Endometrium (tissue), 2 donors: ENCODE measurements around the gene HORMAD1.
"Not testable (repeated sequence)": the region's sequence is repeated elsewhere in the genome, so short reads cannot be mapped to it uniquely, and the experiment has no call there.

ENCODE experiments used
- FAIRE-seq: peaks from 2 replicates; lab custom pipeline; 2012; peaks lifted over from hg19 to GRCh38; lab: Jason Lieb, UNC
- donor health status: control.
- donor health status: control.

HORMAD1 gene

GRCh38 chr1:150696995-150697927 lies 23.4 kb downstream of the HORMAD1 start, which contains the start of gene GOLPH3L:
GOLPH3L (minus strand) TSS chr1:150697154; CDS start chr1:150694838, 2,316 bp downstream.
- FAIRE-seq: peak; percentile 99

DNA sequence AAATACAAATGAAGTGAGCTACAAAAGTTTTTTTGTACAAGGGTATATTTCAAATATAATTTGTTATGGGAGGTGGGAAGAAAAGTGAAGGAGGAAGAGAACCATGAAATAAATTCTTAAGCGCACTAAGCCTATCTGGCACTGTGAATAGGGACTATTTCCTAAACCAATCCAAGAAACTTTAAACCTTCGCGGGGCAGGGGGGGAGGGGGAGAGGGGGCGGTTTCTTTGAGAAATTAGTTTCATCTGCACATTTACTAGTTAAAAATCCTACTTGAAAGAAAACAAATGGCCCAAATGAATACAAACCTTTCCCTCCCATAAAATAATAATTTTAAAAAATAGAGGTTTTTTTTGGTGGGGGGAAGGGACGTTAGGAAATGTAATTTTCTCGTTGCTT lies 24.1 kb downstream of the HORMAD1 start:
- no peak for FAIRE-seq

- no peak for FAIRE-seq
Observed at GRCh38 chr1:150696162-150696561, 24.5 kb downstream of the HORMAD1 start.

- FAIRE-seq: no peak
Observed at GRCh38 chr1:150695561-150695960, 25.1 kb downstream of the HORMAD1 start.

DNA sequence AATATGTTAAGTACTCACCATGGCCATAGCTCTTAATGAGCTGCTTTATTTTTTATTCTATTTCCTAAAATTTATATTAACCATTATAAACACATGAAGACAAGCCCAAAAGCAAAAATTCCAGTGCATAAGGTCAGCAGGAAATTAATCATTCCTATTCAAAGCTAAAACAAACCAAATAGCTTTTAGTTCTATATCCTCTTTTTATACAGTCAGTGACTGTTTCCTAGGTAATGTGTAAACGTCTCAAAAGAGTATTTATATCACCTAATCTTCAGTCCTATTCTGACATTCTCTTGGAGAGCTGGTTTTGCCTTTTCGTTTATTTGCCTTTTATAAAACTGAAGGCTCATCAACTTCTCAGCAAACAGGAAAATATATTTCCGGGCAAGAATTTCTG lies 28.0 kb downstream of the HORMAD1 start:
- no peak for FAIRE-seq

DNA sequence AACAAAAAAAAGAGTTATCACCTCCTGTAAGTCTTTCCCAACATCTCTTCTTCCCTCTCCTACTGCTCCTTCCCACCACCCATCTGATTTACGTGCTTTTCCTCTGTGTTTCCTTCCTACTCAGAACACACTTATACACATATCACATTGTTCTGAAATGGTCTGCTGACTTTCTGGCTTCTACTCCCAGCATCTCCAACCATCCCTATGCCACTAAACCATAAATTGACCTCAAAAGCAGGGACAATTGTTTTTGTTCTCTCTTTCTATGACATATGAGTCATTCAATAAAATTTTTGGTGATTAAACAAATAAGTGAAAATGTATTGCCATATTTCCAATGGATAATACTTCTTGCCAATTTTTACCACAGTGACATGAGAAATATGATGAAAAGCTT lies 31.9 kb downstream of the HORMAD1 start:
- no peak for FAIRE-seq

DNA sequence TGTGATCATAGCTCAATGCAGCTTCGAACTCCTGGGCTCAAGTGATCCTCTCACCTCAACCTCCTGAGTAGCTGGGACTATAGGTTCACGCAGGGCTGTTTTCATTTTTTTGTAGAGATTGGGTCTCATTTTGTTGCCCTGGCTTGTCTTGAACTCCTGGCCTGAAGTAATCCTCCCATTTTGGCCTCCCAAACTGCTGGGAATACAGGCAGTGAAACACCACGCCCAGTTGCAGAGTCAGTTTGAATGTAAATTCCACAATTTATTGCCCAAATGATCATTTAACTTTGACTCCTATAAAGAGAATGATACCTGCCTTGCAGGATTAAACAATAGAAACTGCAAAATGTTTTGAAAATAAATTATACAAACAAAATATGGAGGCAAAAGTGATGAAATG lies 34.4 kb downstream of the HORMAD1 start:
- no peak for FAIRE-seq

DNA sequence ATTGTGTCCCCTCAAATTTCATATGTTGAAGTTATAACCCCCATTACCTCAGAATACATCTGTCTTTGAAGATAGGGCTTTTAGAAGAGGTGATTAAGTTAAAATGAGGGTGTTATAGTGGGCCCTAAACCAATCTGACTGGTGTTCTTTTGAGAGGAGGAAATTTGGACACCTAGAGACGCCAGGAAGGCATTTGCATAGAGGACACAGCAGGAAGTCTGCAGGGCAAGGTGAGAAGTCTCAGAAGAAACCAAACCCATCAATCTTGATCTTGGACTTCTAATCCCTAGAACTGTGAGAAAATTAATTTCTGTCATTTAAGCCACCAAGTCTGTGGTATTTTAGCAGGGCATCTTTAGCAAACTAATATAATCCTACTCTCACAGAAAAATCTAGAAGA lies 36.8 kb downstream of the HORMAD1 start:
- no peak for FAIRE-seq

DNA sequence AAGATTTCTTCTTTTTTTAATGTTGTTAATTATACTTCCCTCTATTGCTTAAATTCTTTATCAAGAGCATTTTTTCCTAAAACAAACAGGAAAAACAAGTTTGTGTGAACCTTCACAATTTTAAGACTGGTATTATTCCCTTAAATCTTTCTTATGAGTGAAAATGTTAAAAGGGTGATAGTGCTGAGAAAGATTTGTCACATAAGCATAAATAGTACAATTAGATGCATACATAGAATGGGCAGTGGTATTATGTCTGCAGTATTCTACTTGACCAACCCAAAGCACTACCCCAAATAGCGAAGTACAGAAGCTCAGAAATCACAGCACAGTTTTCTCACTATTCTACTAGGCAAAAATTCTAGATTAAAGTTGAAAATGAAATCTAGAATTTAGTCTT lies 41.7 kb downstream of the HORMAD1 start:
- no peak for FAIRE-seq

- no peak for FAIRE-seq
Observed at GRCh38 chr1:150674881-150675280, 45.8 kb downstream of the HORMAD1 start.

DNA sequence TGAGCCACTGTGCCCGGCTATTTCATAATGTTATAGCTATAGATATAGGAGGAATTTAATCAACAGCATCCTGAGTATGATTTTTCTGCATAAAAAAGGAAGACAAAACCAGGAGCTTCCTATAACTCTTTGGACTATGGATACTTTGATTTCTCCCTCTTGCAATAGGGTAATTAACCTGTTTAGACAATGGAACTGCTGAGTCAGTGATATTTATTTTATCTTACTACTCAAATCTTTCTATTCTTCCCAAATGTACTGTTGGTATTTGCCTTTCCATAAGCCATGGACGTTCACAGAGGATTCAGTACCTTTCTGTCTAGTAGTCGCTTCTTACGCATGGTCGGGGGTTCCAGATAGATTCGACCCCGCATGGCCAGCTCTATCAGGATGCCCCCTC lies 57.4 kb downstream of the HORMAD1 start:
- no peak for FAIRE-seq

DNA sequence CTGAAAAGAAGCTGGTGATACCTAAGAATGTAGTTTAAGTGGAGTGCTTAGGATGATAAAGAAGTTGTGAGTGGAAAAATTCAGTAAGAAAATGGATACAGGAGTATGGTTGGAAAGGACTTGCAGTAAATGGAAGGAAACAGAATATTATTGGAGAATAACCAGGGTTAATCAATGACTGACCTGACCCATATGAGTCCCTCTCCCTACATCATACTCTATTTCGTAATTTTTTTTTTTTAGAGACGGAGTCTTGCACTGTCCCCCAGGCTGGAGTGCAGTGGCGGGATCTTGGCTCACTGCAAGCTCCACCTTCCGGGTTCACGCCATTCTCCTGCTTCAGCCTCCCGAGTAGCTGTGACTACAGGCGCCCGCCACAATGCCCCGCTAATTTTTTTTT lies 57.9 kb downstream of the HORMAD1 start:
- no peak for FAIRE-seq

DNA sequence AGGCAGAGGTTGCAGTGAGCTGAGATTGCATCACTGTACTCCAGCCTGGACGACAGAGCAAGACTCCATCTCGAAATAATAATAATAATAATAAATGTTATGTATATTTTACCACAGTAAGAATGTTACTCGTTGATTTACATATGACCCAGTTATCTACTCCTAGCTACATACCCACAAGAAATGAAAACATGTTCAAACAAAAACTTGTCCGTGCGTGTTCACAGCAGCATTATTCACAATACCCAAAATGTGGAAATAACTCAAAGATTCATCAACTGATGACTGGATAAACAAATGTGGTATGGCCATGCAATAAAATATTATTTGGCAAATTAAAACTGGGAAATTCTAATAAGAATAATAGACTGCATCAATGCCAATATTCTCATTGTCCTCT lies 59.5 kb downstream of the HORMAD1 start:
- no peak for FAIRE-seq

GRCh38 chr1:150660584-150660983 lies 60.1 kb downstream of the HORMAD1 start:
- no peak for FAIRE-seq

DNA sequence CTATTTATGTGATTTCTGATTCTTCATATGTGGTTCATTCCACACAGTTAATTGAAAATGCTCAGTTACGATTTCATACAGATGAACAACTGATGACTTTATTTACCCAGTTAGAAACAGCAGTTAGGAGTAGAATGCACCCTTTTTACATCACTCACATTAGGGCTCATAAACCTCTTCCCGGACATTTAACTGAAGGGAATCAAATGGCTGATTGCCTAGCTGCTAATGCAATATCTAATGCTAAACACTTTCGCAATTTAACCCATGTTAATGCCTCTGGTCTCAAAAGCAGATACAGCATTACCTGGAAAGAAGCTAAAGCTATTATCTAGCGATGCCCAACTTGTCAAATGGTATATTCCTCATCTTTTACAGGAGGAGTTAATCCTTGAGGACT lies 63.6 kb downstream of the HORMAD1 start:
- FAIRE-seq: not testable (repeated sequence)

DNA sequence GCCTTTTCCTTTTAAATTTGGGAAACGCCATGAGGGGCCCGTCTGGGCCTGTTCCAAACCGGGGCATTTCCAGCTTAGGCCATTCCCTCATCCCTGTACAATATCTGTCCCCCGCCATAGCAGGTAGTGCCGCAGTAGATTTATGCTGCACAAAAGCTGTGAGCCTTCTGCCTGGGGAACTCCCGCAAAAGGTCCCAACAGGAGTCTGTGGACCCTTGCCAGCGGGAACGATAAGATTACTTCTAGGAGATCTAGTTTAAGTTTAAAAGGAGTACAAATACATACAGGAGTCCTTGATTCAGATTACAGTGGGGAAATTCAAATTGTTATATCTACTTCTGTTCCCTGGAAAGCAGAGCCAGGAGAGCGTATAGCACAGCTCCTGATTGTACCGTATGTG lies 66.1 kb downstream of the HORMAD1 start:
- FAIRE-seq: not testable (repeated sequence)

GRCh38 chr1:150650193-150650592 lies 70.5 kb downstream of the HORMAD1 start:
- no peak for FAIRE-seq

- no peak for FAIRE-seq
Observed at GRCh38 chr1:150649441-150650075, 71.1 kb downstream of the HORMAD1 start.
